Embryonic facial prominence (tissue), 1 donor: Measurements from ENCODE around the gene CEP83.

Experiments used
- DNase-seq: peaks from one replicate; pipeline ENCODE4 v3.0.0-alpha.2; 2016; ENCODE audit errors: extremely low spot score

Gene CEP83

DNA sequence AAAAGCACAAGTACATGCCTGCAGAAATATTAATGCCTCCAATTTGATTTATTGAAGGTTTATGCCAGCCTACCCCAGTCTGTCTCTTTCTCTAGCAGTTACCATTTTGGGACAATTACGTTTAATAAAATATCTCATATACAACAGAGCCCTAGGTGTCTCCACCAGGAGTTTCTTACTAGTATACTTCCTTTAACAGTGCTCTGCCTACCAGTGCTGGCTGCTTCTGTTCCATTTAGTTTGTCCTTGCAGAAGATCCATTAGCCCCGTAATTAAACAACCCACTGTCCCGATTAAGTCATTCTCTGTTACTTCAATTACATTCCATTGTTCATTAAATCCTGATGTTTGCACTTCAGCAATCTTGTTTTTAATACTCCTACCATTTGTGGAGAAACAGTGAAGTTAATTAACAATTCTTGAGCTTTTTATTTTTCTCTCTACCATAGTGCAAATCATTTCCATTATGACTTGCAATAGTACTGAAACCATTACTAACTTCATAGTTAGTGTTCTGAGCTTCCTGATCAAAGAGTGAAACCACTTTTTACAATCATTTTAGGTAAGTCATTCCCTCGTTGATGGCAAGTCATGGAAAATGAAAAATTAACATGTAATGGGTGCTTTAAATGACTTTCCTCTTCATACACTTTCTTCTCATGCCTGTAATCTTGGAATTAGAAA lies 190.2 kb downstream of the CEP83 start:
- no peak for DNase-seq

GRCh38 chr12:94267921-94268471 lies 191.7 kb downstream of the CEP83 start:
- DNase-seq: no peak

DNA sequence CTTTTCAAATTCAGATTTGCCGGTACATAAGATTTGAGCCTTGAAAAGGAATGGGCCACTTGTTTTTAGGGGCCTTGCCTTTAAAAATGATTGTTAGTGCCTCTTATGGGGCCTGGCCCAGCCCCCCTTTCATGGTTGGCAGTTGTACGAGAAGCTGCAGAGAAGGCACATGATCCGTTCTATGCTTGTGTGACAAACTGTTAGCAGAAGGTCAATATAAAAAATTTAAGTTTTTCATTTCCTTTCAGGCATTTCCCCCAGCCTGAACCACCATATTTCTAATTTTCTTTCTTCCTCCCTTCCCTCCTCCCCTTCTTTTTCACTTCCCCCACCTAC lies 192.2 kb downstream of the CEP83 start:
- no peak for DNase-seq

- peak; percentile 81 for DNase-seq
Measured at GRCh38 chr12:94266796-94267536, 192.7 kb downstream of the CEP83 start.

DNA sequence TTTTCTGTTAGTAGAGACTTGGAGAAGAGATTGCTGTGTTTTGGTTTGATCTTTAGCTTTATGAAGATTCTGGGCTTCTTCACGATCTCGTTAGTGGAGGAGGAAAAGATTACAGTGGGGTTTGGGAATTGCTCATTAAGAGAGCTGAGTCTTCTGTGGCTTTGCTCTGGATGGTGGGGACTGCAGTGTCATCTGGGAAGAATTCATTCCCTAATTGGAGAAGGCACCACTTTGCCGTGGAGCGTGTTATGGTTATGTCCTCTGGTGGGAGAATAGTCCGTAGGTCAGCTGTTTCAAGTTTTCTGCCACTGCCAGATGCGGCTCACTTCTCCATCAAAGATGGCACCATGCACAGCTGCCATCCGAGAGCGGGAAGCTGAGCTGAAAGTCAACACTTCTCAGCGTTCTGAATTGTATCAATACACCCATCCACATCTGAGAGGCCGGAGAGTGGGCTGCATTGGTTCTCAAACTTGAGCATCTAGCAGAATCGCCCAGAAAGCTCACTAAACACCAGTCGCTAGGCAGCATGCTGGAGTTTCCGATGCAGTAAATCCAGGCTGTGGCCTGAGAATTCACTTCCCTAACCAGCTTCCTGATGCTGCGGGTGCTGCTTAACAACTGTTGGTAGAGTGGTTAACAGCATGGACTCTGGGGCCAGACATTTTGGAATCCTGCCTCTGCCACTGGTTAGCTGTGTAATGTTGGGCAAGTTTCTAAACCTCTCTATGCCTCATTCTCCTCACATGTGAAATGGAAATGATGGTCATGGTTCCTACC lies 193.5 kb downstream of the CEP83 start:
- DNase-seq: no peak

DNA sequence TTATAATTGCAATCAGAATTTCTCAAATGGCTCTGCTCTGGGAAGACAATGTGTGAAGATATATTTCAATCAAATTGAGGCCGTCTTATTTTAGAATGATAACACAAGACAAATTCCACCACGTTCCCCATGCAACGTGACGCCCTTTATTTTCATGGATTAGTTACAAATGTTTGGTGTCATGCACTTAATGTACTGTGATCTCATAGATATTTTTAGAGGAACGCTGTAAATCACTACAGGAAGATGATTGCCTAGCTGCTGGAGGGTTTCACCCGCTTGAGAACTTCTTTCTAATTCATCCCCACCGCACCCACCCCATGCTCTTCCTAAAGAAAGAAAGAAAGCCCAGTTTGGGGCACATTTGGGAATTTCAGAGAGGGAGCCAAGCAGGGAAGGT lies 194.1 kb downstream of the CEP83 start:
- DNase-seq: no peak

- DNase-seq: no peak
Measured at GRCh38 chr12:94264736-94265485, 194.8 kb downstream of the CEP83 start.

GRCh38 chr12:94263905-94264561 lies 195.6 kb downstream of the CEP83 start:
- DNase-seq: peak; percentile 46

GRCh38 chr12:94263011-94263811 lies 196.5 kb downstream of the CEP83 start:
- no peak for DNase-seq

DNA sequence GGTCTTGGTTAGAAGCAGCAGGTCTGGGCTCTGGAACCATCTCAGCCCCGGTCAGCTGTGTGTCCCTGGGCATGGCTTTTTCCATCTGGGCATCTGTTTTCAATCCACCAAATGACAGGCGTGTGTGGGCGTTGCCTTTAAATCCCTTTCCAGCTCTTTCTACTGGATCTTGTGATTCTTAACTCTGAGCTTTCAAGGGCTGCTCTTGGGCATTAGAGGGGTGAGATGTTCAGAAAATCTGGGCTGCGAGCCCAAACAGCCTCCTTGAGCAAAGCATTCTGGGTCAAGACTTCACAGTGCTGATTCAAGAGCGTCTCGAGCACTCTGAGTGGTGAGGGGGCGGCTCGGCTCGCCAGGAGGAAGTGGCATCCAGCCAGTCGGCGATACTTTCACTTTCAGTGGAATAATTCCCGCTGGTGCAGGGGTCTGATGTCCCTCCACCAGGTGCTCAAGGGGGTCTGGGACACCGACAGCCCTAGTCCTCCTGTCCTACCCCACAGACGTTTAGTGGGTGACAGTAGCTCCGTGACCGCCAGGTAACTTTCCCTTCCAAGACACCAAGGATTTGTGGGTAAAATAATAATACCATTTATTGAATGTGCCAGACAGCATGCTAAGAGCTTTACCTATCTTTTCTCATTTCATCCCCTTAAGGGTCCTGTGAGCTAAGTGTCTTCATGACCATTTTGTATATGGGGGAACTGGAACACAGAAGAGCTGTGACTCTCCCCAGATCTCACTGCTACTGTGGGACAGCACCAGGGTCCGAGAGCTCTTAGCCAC lies 197.2 kb downstream of the CEP83 start:
- DNase-seq: peak; percentile 72

DNA sequence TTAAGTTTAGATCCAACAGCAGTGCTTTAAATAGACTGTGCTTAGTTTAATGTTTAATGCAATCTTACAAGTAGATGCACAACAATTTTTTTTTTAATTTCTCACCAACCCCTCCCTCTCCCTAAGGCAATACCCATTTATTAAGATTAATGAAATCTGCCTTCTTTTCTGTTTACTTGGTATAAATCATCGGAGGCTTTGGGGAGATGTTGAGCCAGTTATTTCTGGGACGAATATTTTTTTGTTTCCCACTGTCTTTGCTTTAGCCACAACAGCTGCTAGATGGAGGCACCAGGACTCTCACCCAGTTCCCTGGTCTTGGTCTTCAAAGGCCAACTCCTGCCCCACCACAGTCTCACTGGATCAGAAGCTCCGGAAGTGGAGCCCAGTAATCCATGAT lies 197.9 kb downstream of the CEP83 start:
- no peak for DNase-seq

DNA sequence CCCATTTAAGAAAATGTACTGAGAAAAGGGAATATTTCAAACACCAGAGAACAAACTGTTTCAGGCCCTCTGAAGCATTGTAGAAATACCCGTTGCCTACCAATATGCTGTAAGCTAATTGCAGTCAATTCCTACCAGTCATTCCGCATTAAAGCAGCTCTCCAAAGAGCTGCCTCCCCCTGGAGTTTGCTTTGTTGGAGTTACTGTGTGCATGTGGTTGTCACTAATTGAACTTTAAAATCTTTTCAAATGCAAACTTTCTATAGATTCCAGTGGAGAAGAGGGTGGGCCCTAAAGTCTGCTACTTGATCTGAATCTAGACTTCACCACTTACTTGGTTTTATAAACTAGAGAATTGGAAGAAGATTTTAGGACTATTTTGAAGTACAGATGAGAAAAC lies 198.5 kb downstream of the CEP83 start:
- DNase-seq: no peak

- no peak for DNase-seq
Measured at GRCh38 chr12:94260717-94261116, 198.9 kb downstream of the CEP83 start.

- DNase-seq: no peak
Measured at GRCh38 chr12:94260017-94260416, 199.7 kb downstream of the CEP83 start.

- no peak for DNase-seq
Measured at GRCh38 chr12:94258593-94258992, 201.1 kb downstream of the CEP83 start.
